IgD-negative memory B cell (primary cell): Measurements from ENCODE around the gene DPH5. TPM values are rescaled to one million over a fixed set of nuclear protein-coding genes. Genes with fewer than 3 reads are reported as not detected.
"Not testable (repeated sequence)": the region's sequence is repeated elsewhere in the genome, so short reads cannot be mapped to it uniquely, and the experiment has no call there.

ENCODE experiments used
- H3K27ac Mint-ChIP-seq, 3 donors: one replicate each; pipeline ENCODE4 v1.8.0; 2020 to 2022; ENCODE audit warnings: mild to moderate bottlenecking in 3 of 3, mixed read lengths in 3 of 3, moderate library complexity in 1 of 3
- H3K27me3 Mint-ChIP-seq: one replicate; pipeline ENCODE4 v1.8.0; 2021; ENCODE audit warnings: mixed read lengths
- H3K36me3 Mint-ChIP-seq: one replicate; pipeline ENCODE4 v1.8.0; 2020; ENCODE audit warnings: mild to moderate bottlenecking, mixed read lengths
- H3K4me1 Mint-ChIP-seq, 3 donors: one replicate each; pipeline ENCODE4 v1.8.0; 2020 to 2022; ENCODE audit warnings: mixed read lengths in 3 of 3, mild to moderate bottlenecking in 1 of 3
- H3K4me3 Mint-ChIP-seq, 4 donors: one replicate each; pipeline ENCODE4 v1.8.0; 2020 to 2022; ENCODE audit warnings: mild to moderate bottlenecking in 4 of 4, mixed read lengths in 4 of 4, moderate library complexity in 3 of 4
- H3K9me3 Mint-ChIP-seq, 3 donors: one replicate each; pipeline ENCODE4 v1.8.0; 2020 to 2021; ENCODE audit warnings: mixed read lengths in 3 of 3, mild to moderate bottlenecking in 1 of 3
- polyA plus RNA-seq: library from polyadenylated mRNA; unstranded; fragments of 300-500 nt; fragmentation: Illumina TruSeq; gene quantifications from one replicate; pipeline ENCODE4 v1.2.3, GENCODE V29; 2021

The DPH5 gene, protein sequence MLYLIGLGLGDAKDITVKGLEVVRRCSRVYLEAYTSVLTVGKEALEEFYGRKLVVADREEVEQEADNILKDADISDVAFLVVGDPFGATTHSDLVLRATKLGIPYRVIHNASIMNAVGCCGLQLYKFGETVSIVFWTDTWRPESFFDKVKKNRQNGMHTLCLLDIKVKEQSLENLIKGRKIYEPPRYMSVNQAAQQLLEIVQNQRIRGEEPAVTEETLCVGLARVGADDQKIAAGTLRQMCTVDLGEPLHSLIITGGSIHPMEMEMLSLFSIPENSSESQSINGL
- polyA plus RNA-seq, result 30.5 TPM

DNA sequence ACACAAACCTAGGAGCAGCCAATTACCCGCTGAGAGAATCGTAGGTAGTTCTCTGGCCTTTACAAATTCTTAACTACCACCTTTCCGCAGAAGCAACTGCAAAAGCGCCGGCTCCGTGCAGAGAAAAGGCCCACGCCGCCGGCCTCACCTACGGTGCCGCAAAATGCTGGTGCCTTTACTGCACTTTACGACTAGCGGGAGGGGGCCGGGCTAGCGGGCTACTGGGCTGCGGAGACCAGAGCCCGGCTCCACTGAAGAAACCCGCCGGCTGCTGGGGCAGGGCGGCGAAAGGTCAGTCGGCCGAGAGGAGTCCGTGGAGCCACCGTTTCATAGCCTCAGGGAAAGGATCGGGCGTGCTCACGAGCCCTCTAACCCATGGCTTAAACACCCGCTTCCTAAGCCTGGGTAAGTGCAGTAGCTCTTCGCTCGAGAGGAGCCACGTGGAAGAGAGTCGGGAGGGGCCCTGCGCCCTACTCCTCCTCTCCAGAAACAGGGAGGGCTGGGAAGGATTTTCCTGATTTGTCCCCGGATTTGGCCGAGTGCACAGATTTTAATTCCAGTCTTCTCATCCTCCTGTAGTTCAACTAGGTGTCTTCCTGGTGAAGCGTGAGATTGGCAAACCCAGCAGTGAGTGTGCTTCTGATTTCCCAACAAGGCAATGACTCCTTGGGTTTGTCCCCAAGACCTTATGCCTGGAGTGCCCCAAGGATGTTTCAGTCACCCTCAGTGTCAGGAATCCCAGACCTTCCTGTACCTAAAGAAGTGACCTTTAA lies at the start of gene DPH5:
TSS of gene DPH5 (minus strand) at position 128 of the 773 bp plus-strand sequence. CDS start 341 bp downstream, outside the sequence.
- H3K27me3 Mint-ChIP-seq, result peaks cover 1% of the 10 kb centered on the region
- peaks cover 6% of the 10 kb centered on the region for H3K36me3 Mint-ChIP-seq
- H3K4me3 Mint-ChIP-seq, result peak within 1 kb of the TSS; percentile 94 to 98 (median 96)
- H3K9me3 Mint-ChIP-seq, result no peaks in the 10 kb centered on the region
- H3K27ac Mint-ChIP-seq, result peak within 1 kb of the TSS; percentile 20 to 99 (median 97)
- peaks cover 36 to 42% (median 37%) of the 10 kb centered on the region in 3 donors for H3K4me1 Mint-ChIP-seq

- peaks cover 0 to 3% (median 0%) of the 10 kb centered on the region in 3 donors for H3K9me3 Mint-ChIP-seq
- no peak overlapping the region for H3K4me3 Mint-ChIP-seq
- peaks cover 15% of the 10 kb centered on the region for H3K36me3 Mint-ChIP-seq
- H3K27ac Mint-ChIP-seq, result no peak overlapping the region
- H3K4me1 Mint-ChIP-seq, result peaks cover 6 to 15% (median 8%) of the 10 kb centered on the region in 3 donors
- H3K27me3 Mint-ChIP-seq, result no peaks in the 10 kb centered on the region
These were observed 48.3 kb upstream of the DPH5 start for GRCh38 chr1:101073836-101074235.

- Mint-ChIP-seq H3K27ac (no peak overlapping the region), H3K4me3 (no peak overlapping the region), H3K9me3 (peaks cover 0 to 3% (median 2%) of the 10 kb centered on the region in 3 donors), H3K27me3 (no peaks in the 10 kb centered on the region), H3K36me3 (peaks cover 9% of the 10 kb centered on the region), H3K4me1 (peaks cover 2 to 25% (median 10%) of the 10 kb centered on the region in 3 donors)
These were observed 45.9 kb upstream of the DPH5 start for GRCh38 chr1:101071470-101071891.

GRCh38 chr1:101069158-101069557 lies 43.6 kb upstream of the DPH5 start:
- Mint-ChIP-seq H3K27me3 (no peaks in the 10 kb centered on the region), H3K4me1 (peaks cover 12 to 37% (median 16%) of the 10 kb centered on the region in 3 donors), H3K4me3 (no peak overlapping the region), H3K9me3 (peaks cover 0 to 3% (median 2%) of the 10 kb centered on the region in 3 donors), H3K36me3 (peaks cover 9% of the 10 kb centered on the region), H3K27ac (no peak overlapping the region)

GRCh38 chr1:101066937-101067335 lies 41.4 kb upstream of the DPH5 start:
- not testable (repeated sequence) for H3K36me3 Mint-ChIP-seq, H3K4me3 Mint-ChIP-seq, H3K9me3 Mint-ChIP-seq, H3K27me3 Mint-ChIP-seq, H3K27ac Mint-ChIP-seq
- H3K4me1 Mint-ChIP-seq, result peaks cover 17 to 37% (median 19%) of the 10 kb centered on the region in 3 donors

DNA sequence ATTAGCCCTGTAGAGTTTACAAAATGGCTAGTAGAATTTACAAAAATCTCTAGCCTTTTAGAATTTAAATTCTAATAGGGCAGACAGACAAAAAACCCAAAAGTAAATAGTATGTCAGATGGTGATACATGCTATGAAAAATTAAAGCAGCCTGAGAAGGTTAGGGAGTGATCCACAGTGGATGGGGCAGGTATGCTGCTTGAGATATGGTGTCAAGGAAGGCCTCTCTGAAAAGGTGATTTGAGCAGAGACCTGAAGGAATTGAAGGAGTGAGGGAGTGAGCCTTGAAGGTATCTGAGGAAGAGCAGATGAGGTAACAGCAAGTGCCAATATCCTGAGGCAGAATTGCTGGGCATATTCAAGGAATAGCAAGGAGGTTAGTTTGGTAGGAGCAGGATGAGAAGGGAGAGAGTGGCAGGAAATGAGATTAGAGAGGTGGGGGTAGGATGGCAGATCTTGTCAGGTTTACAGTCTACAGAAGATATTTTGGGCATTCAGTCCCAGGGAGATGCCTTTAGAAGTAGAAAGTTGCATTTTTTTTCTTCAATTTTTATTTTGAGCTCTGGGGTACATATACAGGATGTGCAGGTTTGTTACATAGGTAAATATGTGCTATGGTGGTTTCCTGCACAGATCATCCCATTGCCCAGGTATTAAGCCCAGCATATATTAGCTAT lies 40.8 kb upstream of the DPH5 start:
- peaks cover 0 to 2% (median 0%) of the 10 kb centered on the region in 3 donors for H3K9me3 Mint-ChIP-seq
- H3K36me3 Mint-ChIP-seq, result no peaks in the 10 kb centered on the region
- peaks cover 19 to 35% (median 20%) of the 10 kb centered on the region in 3 donors for H3K4me1 Mint-ChIP-seq
- no peaks in the 10 kb centered on the region for H3K27me3 Mint-ChIP-seq
- no peak overlapping the region for H3K27ac Mint-ChIP-seq
- H3K4me3 Mint-ChIP-seq, result peak overlapping the region in 1 of 4 donors; percentile 28

DNA sequence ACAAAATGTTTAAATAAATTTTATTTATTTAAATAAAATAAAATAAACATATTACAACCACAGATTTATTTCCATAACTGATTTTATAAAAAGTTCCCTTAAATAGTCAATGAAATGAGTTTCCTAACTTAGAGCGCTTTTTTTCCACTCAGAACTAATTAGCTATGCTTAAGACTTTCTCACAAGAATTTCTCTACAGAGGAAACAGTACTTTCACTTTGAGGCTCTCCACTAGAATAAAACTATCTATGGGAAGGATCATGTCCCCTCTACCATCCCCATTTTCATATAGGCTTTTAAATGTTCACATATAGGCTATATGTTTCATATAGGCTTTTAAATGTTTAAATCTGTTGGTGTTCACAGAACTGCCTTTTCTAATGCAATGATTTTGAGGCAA lies 40.0 kb upstream of the DPH5 start:
- peaks cover 17 to 34% (median 20%) of the 10 kb centered on the region in 3 donors for H3K4me1 Mint-ChIP-seq
- H3K27me3 Mint-ChIP-seq, result no peaks in the 10 kb centered on the region
- H3K27ac Mint-ChIP-seq, result peak overlapping the region; percentile 16 to 63 (median 63)
- peaks cover 2% of the 10 kb centered on the region for H3K36me3 Mint-ChIP-seq
- H3K4me3 Mint-ChIP-seq, result peak overlapping the region in 2 of 4 donors; percentile 13 to 76
- H3K9me3 Mint-ChIP-seq, result peaks cover 0 to 2% (median 0%) of the 10 kb centered on the region in 3 donors

GRCh38 chr1:101064697-101065096 lies 39.1 kb upstream of the DPH5 start:
- Mint-ChIP-seq H3K4me1 (peaks cover 20 to 36% (median 21%) of the 10 kb centered on the region in 3 donors), H3K27ac (peak overlapping the region in 1 of 3 donors; percentile 1), H3K4me3 (peak overlapping the region in 2 of 4 donors; percentile 3 to 29), H3K27me3 (no peaks in the 10 kb centered on the region), H3K36me3 (peaks cover 2% of the 10 kb centered on the region), H3K9me3 (peaks cover 0 to 2% (median 0%) of the 10 kb centered on the region in 3 donors)

- H3K4me3 Mint-ChIP-seq, result no peak overlapping the region
- no peak overlapping the region for H3K27ac Mint-ChIP-seq
- H3K27me3 Mint-ChIP-seq, result no peaks in the 10 kb centered on the region
- H3K4me1 Mint-ChIP-seq, result peaks cover 16 to 23% (median 22%) of the 10 kb centered on the region in 3 donors
- H3K36me3 Mint-ChIP-seq, result peaks cover 6% of the 10 kb centered on the region
- no peaks in the 10 kb centered on the region for H3K9me3 Mint-ChIP-seq
These were observed 35.4 kb upstream of the DPH5 start for GRCh38 chr1:101060992-101061391.

DNA sequence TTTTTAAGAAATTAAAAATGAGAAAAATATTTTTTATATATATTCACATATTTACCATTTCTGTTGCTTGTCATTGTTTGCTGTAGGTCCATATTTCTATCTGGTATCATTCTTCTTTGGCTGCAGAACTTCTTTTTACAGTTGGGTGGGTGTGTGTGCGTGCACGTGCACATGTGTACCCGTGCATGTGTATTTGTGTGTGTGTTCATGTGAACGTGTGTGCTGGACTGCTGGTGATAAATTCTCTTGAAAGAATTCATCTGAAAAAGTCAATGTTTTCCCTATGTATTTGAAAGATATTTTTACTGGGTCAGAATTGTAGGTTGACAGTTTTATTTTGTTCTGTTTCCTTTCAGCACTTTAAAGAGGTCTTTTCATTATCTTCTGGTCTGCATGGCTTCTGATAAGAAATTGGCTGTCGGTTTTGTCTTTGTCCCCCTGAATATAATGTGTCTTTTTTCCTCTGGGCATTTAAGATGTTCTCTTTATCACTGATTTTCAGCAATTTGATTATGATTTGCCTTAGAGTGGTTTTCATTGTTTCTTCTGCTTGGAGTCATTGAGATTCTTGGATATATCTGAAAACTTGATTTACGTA lies 34.5 kb upstream of the DPH5 start:
- Mint-ChIP-seq H3K4me3 (no peak overlapping the region), H3K36me3 (peaks cover 10% of the 10 kb centered on the region), H3K27ac (no peak overlapping the region), H3K27me3 (no peaks in the 10 kb centered on the region), H3K9me3 (no peaks in the 10 kb centered on the region), H3K4me1 (peaks cover 13 to 19% (median 16%) of the 10 kb centered on the region in 3 donors)

DNA sequence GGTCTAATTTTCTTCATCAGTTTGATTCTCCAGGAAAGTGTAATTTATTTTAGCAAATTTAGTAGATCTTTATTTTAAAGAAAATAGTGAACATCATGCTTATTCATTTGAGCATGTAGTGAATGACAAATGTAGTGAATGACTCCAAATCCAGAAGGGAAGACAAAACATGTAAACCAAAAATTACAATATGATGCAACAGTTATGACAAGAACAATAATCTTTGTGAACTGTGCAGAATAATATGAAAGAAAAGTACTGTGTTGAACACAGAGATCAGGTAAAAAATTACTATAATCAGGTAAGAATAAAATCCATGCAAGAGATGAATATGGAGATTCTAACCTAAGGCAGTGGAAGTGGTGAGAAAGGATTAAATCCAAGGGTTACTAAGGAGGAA lies 30.0 kb upstream of the DPH5 start:
- Mint-ChIP-seq H3K4me1 (peaks cover 24 to 30% (median 26%) of the 10 kb centered on the region in 3 donors), H3K4me3 (no peak overlapping the region), H3K9me3 (no peaks in the 10 kb centered on the region), H3K27me3 (no peaks in the 10 kb centered on the region), H3K27ac (peak overlapping the region in 1 of 3 donors; percentile 21), H3K36me3 (peaks cover 10% of the 10 kb centered on the region)

GRCh38 chr1:101051688-101052638 lies 26.4 kb upstream of the DPH5 start:
- no peaks in the 10 kb centered on the region for H3K9me3 Mint-ChIP-seq
- H3K4me1 Mint-ChIP-seq, result peaks cover 27 to 50% (median 34%) of the 10 kb centered on the region in 3 donors
- H3K27me3 Mint-ChIP-seq, result no peaks in the 10 kb centered on the region
- H3K4me3 Mint-ChIP-seq, result peak overlapping the region; percentile 8 to 71 (median 39)
- peak overlapping the region; percentile 4 to 64 (median 12) for H3K27ac Mint-ChIP-seq
- H3K36me3 Mint-ChIP-seq, result peaks cover 8% of the 10 kb centered on the region

DNA sequence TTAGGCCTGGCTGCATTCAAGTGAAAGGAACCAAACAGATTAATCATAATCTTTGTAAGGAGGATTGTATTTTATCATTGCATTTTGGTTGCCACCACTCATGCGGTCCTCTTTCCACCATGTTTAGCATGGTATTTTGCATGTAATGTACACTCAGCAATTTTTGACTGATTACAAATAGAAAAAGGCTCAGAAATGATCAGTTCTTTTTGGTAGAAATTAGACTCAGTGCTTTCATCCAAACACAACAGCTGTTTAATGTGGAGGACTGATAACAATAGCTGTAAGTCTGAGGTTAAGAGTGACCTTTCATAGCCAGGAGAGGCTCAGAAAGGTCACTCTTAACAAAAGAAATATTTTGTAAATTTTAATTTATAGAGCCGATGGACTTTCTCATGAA lies 25.3 kb upstream of the DPH5 start:
- H3K27me3 Mint-ChIP-seq, result no peaks in the 10 kb centered on the region
- peaks cover 27 to 50% (median 32%) of the 10 kb centered on the region in 3 donors for H3K4me1 Mint-ChIP-seq
- peaks cover 7% of the 10 kb centered on the region for H3K36me3 Mint-ChIP-seq
- H3K9me3 Mint-ChIP-seq, result no peaks in the 10 kb centered on the region
- no peak overlapping the region for H3K27ac Mint-ChIP-seq
- H3K4me3 Mint-ChIP-seq, result peak overlapping the region in 1 of 4 donors; percentile 10
